Hepatocyte (in vitro differentiated cells): ENCODE results near the gene CCNB1IP1.

ENCODE experiments used
- CTCF ChIP-seq: fragments of 200-600 bp; sonication (generic); IDR thresholded peaks from 2 replicates; pipeline ENCODE4 v1.5.1; 2016; ENCODE audit warnings: antibody characterized with exemption, mild to moderate bottlenecking; ENCODE audit not compliant: poor library complexity
- EZH2 ChIP-seq: fragments of 200-600 bp; sonication (generic); IDR thresholded peaks from 2 replicates; pipeline ENCODE4 v1.6.1; 2016; ENCODE audit warnings: antibody characterized with exemption, mild to moderate bottlenecking, borderline replicate concordance
- EZH2phosphoT487 ChIP-seq: fragments of 200-600 bp; sonication (generic); IDR thresholded peaks from one replicate; pipeline ENCODE4 v1.6.1; 2018; ENCODE audit warnings: antibody characterized with exemption, mild to moderate bottlenecking, low read depth, moderate library complexity; ENCODE audit not compliant: unreplicated experiment, severe bottlenecking

- TF ChIP-seq CTCF = no peak
- TF ChIP-seq EZH2phosphoT487 = no peak
- TF ChIP-seq EZH2 = no peak
Measured at GRCh38 chr14:20377171-20377570, 44.1 kb upstream of the CCNB1IP1 start.
